Cardiac muscle cell (in vitro differentiated cells and primary cell): ENCODE data around the gene WDR47. TPM values are rescaled to one million over a fixed set of nuclear protein-coding genes. Genes with fewer than 3 reads are reported as not detected.

ENCODE experiments used
- DNase-seq, 2 donors: peaks; one replicate each; pipeline versions ENCODE4 v3.0.0 to v3.0.0-alpha.2; 2010 to 2017; ENCODE audit warnings: low read depth in 1 of 2, low spot score in 1 of 2
- H3K27ac ChIP-seq: fragments of 200-600 bp; sonication (generic); 2 replicates; pipeline ENCODE4 v1.5.1; 2016
- H3K27me3 ChIP-seq: fragments of 200-600 bp; sonication (generic); 2 replicates; pipeline ENCODE4 v1.6.0; 2016; ENCODE audit warnings: control low read depth
- H3K36me3 ChIP-seq: fragments of 200-600 bp; sonication (generic); 2 replicates; pipeline ENCODE4 v1.5.1; 2016; ENCODE audit warnings: control low read depth
- H3K4me1 ChIP-seq: fragments of 200-600 bp; sonication (generic); 2 replicates; pipeline ENCODE4 v1.8.1; 2017; ENCODE audit warnings: low read depth, mild to moderate bottlenecking, mixed run types
- H3K4me3 ChIP-seq: fragments of 200-600 bp; sonication (generic); 2 replicates; pipeline ENCODE4 v1.5.1; 2016; ENCODE audit warnings: mild to moderate bottlenecking
- H3K9me3 ChIP-seq: fragments of 200-600 bp; sonication (generic); 2 replicates; pipeline ENCODE4 v1.5.1; 2017; ENCODE audit warnings: low read depth, mild to moderate bottlenecking, control low read depth
- polyA plus RNA-seq: library from polyadenylated mRNA; unstranded; fragments of >200 nt; fragmentation: Nextera tagmentation; extraction: Ambion mirVana; gene quantifications from 2 replicates; pipeline ENCODE4 v1.2.1, GENCODE V29; 2016
- total RNA-seq: library from RNA; depleted of rRNA; stranded (reverse); fragments of >200 nt; gene quantifications from 2 replicates; pipeline ENCODE4 v1.2.3, GENCODE V29; 2016
- TF ChIP-seq, protein P1 (sequence below): IDR thresholded peaks from 2 replicates; pipeline ENCODE4 v1.5.1; 2012; ENCODE audit warnings: low read depth, mild to moderate bottlenecking, low read length

Gene WDR47
- total and polyA plus RNA-seq, 2 experiments from 2014 or later, result 6.7 to 7.9 TPM

DNA sequence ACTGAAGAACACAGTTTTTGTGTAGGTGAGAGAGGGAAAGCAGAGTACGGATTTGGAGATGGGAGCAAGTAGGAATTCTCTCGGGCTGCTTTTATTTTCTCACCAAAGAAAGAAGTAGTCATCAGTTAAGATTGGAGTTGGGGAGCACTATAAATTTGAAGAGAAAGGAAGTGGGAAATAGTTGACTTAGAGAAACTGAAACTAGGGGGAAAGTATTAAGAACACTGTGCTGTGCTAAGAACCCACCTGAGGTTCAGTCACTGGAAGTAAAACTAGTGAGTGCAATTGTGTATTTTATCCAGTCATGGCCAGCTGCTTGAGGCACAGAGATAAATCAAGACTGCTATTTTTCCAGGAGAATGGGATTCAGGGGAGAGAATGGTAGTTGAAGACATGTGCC, 116.0 kb downstream of the WDR47 start:
- Histone ChIP-seq H3K9me3 (no peaks in the 10 kb centered on the region), H3K27ac (no peak overlapping the region), H3K4me3 (no peak overlapping the region), H3K36me3 (peaks cover 21% of the 10 kb centered on the region), H3K27me3 (no peaks in the 10 kb centered on the region), H3K4me1 (no peaks in the 10 kb centered on the region)
- TF ChIP-seq, protein P1, sequence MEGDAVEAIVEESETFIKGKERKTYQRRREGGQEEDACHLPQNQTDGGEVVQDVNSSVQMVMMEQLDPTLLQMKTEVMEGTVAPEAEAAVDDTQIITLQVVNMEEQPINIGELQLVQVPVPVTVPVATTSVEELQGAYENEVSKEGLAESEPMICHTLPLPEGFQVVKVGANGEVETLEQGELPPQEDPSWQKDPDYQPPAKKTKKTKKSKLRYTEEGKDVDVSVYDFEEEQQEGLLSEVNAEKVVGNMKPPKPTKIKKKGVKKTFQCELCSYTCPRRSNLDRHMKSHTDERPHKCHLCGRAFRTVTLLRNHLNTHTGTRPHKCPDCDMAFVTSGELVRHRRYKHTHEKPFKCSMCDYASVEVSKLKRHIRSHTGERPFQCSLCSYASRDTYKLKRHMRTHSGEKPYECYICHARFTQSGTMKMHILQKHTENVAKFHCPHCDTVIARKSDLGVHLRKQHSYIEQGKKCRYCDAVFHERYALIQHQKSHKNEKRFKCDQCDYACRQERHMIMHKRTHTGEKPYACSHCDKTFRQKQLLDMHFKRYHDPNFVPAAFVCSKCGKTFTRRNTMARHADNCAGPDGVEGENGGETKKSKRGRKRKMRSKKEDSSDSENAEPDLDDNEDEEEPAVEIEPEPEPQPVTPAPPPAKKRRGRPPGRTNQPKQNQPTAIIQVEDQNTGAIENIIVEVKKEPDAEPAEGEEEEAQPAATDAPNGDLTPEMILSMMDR, result no peak
- DNase-seq, result no peak

Other genes starting within 250 kb of the WDR47 start
- not detected in 2 replicates for gene AKNAD1, start 185.0 kb downstream of the WDR47 start, total RNA-seq
- not detected in 2 replicates for gene AKNAD1, start 185.0 kb downstream of the WDR47 start, polyA plus RNA-seq
- gene GPSM2, start 165.1 kb downstream of the WDR47 start, total RNA-seq, result 7.3 and 13.9 TPM in 2 replicates
- 4.1 and 21.0 TPM in 2 replicates for gene GPSM2, start 165.1 kb downstream of the WDR47 start, polyA plus RNA-seq
- 19.0 and 22.6 TPM in 2 replicates for gene CLCC1, start 78.6 kb downstream of the WDR47 start, total RNA-seq
- 12.5 and 21.4 TPM in 2 replicates for gene CLCC1, start 78.6 kb downstream of the WDR47 start, polyA plus RNA-seq
- 8.8 and 14.0 TPM in 2 replicates for gene TAF13, start 33.9 kb upstream of the WDR47 start, total RNA-seq
- gene TAF13, start 33.9 kb upstream of the WDR47 start, polyA plus RNA-seq, result 4.5 and 7.2 TPM in 2 replicates
- gene TMEM167B, start 48.7 kb upstream of the WDR47 start, total RNA-seq, result 16.5 and 19.3 TPM in 2 replicates
- 16.4 and 18.7 TPM in 2 replicates for gene TMEM167B, start 48.7 kb upstream of the WDR47 start, polyA plus RNA-seq
- 0.11 TPM in 1 of 2 replicates, not detected in the other for gene ELAPOR1, start 72.0 kb upstream of the WDR47 start, total RNA-seq
- gene ELAPOR1, start 72.0 kb upstream of the WDR47 start, polyA plus RNA-seq, result not detected in 2 replicates
- gene SARS1, start 171.8 kb upstream of the WDR47 start, total RNA-seq, result 88.2 and 103 TPM in 2 replicates
- 109 and 115 TPM in 2 replicates for gene SARS1, start 171.8 kb upstream of the WDR47 start, polyA plus RNA-seq
- 10.3 and 12.9 TPM in 2 replicates for gene CELSR2, start 207.4 kb upstream of the WDR47 start, total RNA-seq
- gene CELSR2, start 207.4 kb upstream of the WDR47 start, polyA plus RNA-seq, result 5.8 and 6.1 TPM in 2 replicates
- 7.5 and 41.8 TPM in 2 replicates for gene PSRC1, start 241.0 kb upstream of the WDR47 start, total RNA-seq
- 13.4 and 45.6 TPM in 2 replicates for gene PSRC1, start 241.0 kb upstream of the WDR47 start, polyA plus RNA-seq